GM12801 (cell line): ENCODE measurements around the gene USP17L13.
"Not testable (repeated sequence)": the region's sequence is repeated elsewhere in the genome, so short reads cannot be mapped to it uniquely, and the experiment has no call there.

ENCODE experiments used
- TF ChIP-seq, protein P1 (sequence below): IDR thresholded peaks from one replicate; pipeline ENCODE4 v1.5.1; 2011; ENCODE audit warnings: control low read depth; ENCODE audit not compliant: insufficient read length; ENCODE audit errors: extremely low read depth

USP17L13 gene, protein sequence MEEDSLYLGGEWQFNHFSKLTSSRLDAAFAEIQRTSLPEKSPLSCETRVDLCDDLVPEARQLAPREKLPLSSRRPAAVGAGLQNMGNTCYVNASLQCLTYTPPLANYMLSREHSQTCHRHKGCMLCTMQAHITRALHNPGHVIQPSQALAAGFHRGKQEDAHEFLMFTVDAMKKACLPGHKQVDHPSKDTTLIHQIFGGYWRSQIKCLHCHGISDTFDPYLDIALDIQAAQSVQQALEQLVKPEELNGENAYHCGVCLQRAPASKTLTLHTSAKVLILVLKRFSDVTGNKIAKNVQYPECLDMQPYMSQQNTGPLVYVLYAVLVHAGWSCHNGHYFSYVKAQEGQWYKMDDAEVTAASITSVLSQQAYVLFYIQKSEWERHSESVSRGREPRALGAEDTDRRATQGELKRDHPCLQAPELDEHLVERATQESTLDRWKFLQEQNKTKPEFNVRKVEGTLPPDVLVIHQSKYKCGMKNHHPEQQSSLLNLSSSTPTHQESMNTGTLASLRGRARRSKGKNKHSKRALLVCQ

DNA sequence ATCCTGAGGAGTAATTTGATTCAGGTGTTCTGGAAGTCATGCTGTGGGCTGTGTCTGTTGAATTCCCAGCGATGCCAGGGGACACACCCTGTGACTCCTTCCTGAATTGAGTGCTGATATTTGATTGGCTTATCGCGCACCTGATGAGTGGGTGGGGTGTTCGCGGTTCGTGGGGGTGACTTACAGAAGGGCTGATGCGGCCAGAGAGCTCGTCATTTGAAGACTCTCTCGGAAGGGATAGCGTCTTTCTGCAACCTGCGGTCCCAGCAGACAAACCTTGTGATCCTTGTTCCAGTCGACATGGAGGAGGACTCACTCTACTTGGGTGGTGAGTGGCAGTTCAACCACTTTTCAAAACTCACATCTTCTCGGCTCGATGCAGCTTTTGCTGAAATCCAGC lies at the start of gene USP17L13:
Gene USP17L13, plus strand, starts transcription at position 301 of the 400 bp plus-strand sequence. Its CDS starts 0 bp downstream, at position 301.
- TF ChIP-seq, protein P1, sequence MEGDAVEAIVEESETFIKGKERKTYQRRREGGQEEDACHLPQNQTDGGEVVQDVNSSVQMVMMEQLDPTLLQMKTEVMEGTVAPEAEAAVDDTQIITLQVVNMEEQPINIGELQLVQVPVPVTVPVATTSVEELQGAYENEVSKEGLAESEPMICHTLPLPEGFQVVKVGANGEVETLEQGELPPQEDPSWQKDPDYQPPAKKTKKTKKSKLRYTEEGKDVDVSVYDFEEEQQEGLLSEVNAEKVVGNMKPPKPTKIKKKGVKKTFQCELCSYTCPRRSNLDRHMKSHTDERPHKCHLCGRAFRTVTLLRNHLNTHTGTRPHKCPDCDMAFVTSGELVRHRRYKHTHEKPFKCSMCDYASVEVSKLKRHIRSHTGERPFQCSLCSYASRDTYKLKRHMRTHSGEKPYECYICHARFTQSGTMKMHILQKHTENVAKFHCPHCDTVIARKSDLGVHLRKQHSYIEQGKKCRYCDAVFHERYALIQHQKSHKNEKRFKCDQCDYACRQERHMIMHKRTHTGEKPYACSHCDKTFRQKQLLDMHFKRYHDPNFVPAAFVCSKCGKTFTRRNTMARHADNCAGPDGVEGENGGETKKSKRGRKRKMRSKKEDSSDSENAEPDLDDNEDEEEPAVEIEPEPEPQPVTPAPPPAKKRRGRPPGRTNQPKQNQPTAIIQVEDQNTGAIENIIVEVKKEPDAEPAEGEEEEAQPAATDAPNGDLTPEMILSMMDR, result not testable (repeated sequence)

DNA sequence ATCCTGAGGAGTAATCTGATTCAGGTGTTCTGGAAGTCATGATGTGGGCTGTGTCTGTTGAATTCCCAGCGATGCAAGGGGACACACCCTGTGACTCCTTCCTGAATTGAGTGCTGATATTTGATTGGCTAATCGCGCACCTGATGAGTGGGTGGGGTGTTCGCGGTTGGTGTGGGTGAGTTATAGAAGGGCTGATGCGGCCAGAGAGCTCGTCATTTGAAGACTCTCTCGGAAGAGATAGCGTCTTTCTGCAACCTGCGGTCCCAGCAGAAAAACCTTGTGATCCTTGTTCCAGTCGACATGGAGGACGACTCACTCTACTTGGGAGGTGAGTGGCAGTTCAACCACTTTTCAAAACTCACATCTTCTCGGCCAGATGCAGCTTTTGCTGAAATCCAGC lies 14.3 kb upstream of the USP17L13 start, which contains the start of gene USP17L10:
Gene USP17L10, plus strand, starts transcription at position 301 of the 400 bp plus-strand sequence. Its CDS starts 0 bp downstream, at position 301.
- TF ChIP-seq, protein P1, result not testable (repeated sequence)

- TF ChIP-seq, protein P1, result not testable (repeated sequence)
Observed at GRCh38 chr4:9215105-9215504, 9.6 kb upstream of the USP17L13 start, which contains the start of gene USP17L11. USP17L11 (plus strand) TSS chr4:9215405; CDS start chr4:9215405, 0 bp downstream.

DNA sequence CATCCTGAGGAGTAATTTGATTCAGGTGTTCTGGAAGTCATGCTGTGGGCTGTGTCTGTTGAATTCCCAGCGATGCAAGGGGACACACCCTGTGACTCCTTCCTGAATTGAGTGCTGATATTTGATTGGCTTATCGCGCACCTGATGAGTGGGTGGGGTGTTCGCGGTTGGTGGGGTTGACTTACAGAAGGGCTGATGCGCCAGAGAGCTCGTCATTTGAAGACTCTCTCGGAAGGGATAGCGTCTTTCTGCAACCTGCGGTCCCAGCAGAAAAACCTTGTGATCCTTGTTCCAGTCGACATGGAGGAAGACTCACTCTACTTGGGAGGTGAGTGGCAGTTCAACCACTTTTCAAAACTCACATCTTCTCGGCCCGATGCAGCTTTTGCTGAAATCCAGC lies 4.8 kb upstream of the USP17L13 start, which contains the start of gene USP17L12:
Gene USP17L12, plus strand, starts transcription at position 301 of the 400 bp plus-strand sequence. Its CDS starts 0 bp downstream, at position 301.
- TF ChIP-seq, protein P1, result not testable (repeated sequence)

DNA sequence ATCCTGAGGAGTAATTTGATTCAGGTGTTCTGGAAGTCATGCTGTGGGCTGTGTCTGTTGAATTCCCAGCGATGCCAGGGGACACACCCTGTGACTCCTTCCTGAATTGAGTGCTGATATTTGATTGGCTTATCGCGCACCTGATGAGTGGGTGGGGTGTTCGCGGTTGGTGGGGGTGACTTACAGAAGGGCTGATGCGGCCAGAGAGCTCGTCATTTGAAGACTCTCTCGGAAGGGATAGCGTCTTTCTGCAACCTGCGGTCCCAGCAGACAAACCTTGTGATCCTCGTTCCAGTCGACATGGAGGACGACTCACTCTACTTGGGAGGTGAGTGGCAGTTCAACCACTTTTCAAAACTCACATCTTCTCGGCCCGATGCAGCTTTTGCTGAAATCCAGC lies 9.4 kb downstream of the USP17L13 start, which contains the start of gene USP17L15:
Gene USP17L15, plus strand, starts transcription at position 301 of the 400 bp plus-strand sequence. Its CDS starts 0 bp downstream, at position 301.
- TF ChIP-seq, protein P1, result not testable (repeated sequence)

DNA sequence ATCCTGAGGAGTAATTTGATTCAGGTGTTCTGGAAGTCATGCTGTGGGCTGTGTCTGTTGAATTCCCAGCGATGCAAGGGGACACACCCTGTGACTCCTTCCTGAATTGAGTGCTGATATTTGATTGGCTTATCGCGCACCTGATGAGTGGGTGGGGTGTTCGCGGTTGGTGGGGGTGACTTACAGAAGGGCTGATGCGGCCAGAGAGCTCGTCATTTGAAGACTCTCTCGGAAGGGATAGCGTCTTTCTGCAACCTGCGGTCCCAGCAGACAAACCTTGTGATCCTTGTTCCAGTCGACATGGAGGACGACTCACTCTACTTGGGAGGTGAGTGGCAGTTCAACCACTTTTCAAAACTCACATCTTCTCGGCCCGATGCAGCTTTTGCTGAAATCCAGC lies 18.9 kb downstream of the USP17L13 start, which contains the start of gene USP17L17:
Gene USP17L17, plus strand, starts transcription at position 301 of the 400 bp plus-strand sequence. Its CDS starts 0 bp downstream, at position 301.
- TF ChIP-seq, protein P1, result not testable (repeated sequence)
